NCI-H524 (cell line): ENCODE data around the gene CT47A1.
"Not testable (repeated sequence)": the region's sequence is repeated elsewhere in the genome, so short reads cannot be mapped to it uniquely, and the experiment has no call there.

Experiments used
- DNase-seq, 2 experiments: peaks; one replicate each; lab custom pipeline; 2025; lab: John Stamatoyannopoulos, UW

CT47A1 gene

DNA sequence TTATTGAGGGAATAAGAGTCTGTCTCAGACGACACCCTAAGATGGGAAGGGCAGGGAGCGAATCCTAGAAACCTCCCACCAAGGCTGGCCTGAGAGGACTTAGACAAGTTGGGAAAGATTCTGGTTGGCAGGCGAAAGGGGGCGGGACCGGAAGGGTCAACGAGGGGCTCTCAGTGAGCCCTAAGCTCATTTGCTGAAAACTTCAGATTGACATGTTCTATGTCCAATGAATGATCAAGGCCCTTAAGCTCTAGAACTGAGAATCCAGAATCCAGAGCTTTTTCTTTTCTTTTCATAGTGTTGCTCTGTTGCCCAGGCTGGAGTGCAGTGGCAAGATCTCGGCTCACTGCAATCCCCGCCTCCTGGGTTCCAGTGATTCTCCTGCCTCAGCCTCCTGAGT lies at the start of gene CT47A1:
Gene CT47A1 (minus strand): TSS at position 101 of the 400 bp plus-strand sequence. CDS start 231 bp downstream, outside the sequence.
- DNase-seq, result not testable (repeated sequence)

DNA sequence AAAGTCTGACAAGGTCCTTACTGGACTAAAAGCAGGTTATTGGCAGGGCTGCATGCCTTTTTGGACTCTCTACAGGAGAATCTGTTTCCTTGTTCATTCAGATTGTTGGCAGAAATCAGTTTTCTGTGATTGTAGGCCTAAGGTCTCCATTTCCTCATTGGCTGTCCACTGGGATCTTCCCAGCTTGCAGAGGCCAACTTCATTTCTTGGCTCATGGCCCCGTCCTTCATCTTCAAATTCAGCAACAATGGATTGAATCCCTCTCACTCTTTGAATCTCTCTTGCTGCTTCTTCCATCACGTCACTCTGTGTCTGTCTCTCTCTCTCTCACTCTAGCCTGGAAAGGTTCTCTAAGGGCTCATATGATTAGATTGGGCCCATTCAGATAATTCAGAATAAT lies 47.0 kb upstream of the CT47A1 start:
- DNase-seq, result no peak

DNA sequence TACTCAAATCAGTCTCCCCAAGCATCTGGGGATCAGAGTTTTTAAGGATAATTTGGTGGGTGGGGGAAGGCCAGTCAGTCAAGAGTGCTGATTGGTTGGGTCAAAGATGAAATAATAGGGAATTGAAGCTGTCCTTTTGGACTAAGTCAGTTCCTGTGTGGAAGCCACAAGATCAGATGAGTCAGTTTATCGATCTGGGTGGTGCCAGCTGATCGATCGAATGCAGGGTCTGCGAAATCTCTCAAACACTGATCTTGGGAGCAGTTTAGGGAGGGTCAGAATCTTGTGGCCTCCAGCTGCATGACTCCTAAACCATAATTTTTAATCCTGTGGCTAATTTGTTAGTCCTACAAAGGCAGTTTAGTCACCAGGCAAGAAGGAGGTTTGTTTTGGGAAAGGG lies 44.5 kb upstream of the CT47A1 start:
- DNase-seq, result no peak

DNA sequence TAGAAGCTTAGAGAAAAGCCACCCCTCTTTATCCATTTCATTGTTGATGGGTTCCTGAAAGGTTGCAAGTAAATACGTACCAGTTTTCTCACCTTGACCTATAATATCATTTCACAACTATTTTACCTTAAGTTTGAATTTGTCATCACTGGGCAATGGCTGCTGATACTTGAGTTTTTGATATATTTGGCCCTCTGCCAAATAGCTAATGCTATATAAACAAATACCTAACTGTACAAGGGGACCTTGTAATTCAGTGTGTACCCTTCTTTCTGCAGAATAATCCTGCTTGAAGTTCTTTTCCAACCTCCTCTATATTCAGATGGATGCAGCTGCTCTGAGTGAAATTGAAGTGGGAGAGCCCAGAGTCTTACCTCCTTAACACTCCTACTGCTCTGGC lies 42.9 kb upstream of the CT47A1 start:
- DNase-seq, result no peak

DNA sequence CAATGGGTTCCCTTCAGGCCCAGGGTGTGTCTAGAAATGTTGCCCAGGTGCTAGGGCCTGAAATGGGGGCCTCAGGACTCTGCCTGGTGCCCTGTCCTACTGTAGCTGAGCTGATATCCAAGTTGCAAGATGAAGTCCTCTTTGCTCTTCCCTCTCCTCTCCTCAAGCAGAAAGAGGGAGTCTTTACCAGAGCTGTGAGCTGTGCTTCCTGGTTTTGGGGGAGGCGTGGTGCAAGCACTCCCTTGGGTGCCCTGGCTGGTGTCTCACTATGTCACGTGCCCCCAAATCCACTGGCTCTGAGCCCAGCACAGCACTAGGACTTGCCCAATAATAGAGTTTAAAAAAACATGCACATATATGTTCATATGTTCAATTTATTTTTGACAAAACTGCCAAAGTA lies 29.3 kb upstream of the CT47A1 start:
- no peak for DNase-seq

DNA sequence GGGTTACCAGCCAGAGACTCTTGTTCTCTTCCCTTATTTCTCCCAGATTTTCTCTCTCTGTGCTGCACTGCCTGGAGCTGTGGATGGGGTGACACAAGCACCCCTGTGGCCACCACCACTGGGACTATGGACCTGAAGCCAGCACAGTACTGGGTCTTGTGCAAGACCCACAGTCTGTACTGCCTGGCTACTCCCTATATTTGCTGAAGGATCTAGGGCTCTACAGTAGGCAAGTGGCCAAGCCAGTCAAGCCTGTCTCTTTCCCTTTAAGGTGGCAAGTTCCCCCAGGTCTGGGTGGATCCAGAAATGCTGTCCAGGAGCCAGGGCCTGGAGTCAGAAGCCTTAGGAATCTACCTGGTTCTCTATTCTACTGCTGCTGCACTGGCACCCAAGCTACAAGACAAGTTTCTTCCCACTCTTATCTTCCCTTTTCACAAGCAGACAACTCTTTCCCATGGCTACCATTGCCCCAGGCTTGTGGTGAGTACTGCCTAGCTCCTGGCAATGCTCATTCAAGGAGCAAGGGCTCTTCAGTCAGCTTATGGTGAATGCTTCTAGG lies 28.4 kb upstream of the CT47A1 start:
- DNase-seq, result no peak

DNA sequence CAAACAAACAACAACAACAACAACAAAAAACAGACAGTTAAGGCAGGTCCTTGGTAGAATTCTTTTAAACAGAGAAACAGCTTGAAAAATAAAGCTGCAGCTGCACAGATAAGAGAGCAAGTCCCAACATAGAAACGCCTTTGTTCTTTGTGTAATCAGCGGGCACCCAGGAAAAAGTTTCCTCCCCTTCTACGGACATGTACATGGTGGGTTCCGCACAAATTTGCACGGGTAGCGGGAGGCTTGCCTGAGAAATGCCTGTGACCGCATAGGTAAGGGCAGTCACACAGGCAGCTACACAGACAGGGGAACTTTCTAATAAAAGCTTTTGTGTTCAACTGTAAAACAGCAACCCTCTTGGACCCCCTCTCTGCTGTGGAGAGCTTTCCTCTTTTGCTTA lies 25.7 kb upstream of the CT47A1 start:
- DNase-seq, result no peak

DNA sequence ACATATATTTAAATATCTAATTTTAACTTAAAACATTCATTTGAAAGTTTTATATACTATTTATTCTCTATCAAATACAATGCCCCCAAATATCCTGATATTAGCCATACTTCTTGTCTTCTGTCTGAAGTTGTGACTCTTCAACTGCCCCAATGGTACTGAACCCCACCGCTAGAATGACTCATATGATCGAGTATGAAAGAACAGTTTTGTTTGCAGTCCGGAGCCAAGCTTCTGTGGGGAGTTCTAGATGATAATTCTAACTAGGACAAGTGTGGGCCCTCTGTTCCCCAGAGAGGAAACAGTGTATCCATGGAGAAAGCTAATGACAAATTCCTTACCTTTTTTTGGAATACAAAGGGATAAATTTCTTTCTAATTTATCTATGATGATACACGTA lies 24.7 kb upstream of the CT47A1 start:
- DNase-seq, result no peak

DNA sequence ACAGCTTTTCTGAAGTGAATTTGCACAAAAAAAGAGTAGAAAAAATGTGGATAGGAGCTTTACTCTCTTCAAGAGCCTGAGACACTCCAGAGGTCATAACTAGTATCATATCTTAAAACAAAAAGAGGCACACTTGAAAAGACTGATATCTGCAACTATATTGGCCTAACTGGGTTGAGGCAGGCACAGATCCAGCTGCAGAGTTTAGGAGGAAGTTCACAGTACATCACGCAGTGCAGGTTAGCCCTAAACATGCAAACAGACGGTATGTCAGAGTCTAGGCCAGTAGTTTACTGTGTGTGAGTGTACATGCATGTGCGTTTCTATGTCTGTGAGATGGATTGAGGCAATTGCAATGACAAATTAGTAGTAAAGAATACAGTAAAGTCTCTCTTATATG lies 24.2 kb upstream of the CT47A1 start:
- DNase-seq, result no peak

DNA sequence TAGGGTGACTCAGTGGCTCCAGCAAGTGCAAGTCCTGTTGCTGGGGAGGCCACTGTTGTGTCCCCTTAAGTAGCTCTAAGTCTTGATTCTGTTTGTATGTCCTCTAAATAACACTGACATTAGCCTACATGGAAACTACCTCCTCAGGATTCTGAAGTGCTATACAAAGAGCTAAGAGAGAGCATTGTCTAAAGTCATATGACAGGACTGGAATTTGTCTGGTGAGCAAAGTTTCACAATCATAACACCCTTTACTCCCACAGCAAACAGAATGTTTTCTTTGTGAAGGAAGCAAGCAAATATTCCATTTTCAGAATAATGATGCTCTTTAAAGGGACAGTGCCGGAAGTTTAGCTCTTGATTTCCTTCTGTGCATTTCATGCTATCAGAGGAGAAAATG lies 23.4 kb upstream of the CT47A1 start:
- DNase-seq, result no peak

DNA sequence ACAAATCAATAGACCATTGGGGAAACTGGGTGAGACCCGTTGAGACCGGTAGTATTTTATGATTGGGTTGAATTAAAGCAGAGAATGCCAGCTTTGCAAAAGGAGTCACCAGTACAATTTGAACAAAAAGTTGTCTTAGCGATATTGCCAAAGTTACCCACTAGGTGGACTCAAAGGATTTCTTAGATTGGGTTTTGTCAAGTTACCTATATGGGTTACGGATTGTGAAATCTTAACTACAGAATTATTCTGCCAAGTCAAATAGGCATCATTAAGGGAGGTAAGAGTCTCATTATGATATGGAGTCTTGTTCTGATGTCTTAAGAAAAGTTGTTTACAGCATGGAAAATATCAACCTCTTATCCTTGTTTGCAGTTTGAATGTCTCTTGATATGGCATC lies 15.0 kb upstream of the CT47A1 start:
- DNase-seq, result peak; percentile 29 to 56

DNA sequence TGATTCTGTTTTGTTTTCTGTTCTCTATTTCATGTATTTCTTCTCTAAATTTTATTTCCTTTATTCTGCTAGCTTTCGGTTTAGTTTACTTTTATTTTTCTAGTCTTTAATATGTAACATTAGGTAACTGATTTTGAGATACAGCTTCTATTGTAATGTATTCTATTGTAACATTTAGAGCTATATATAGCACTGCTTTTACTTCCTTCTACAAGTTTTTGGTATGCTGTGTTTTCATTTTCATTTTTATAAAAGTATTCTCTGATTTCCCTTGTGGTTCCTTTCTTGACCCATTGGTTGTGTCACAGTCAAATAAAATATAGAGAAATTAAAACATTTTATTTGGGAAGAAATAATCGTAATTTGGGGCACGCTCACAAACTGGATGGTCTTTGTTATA lies 13.9 kb upstream of the CT47A1 start:
- no peak for DNase-seq

DNA sequence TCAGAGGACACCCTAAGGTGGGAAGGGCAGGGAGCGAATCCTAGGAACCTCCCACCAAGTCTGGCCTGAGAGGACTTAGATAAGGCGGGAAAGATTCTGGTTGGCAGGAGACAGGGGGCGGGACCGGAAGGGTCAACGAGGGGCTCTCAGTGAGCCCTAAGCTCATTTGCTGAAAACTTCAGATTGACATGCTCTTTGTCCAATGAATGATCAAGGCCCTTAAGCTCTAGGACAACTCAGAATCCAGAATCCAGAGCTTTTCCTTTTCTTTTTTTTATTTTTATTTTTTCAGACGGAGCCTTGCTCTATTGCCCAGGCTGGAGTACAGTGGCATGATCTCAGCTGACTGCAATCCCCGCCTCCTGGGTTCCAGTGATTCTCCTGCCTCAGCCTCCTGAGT lies 29.1 kb downstream of the CT47A1 start, which contains the start of gene CT47A7:
Gene CT47A7 (minus strand): TSS at position 101 of the 400 bp plus-strand sequence. CDS start 255 bp downstream, outside the sequence.
- not testable (repeated sequence) for DNase-seq
